Measurements from ENCODE around the gene PCBP4. TPM values are rescaled to one million over a fixed set of nuclear protein-coding genes. Genes with fewer than 3 reads are reported as not detected.
A peak's percentile ranks its signal among the peaks of the same experiment; 100 is the strongest.
"Not testable (repeated sequence)": the region's sequence is repeated elsewhere in the genome, so short reads cannot be mapped to it uniquely, and the experiment has no call there.

Gene PCBP4
- polyA plus RNA-seq, 3 donors from 2014 or later = 7.2 to 12.7 (median 9.3) TPM

DNA sequence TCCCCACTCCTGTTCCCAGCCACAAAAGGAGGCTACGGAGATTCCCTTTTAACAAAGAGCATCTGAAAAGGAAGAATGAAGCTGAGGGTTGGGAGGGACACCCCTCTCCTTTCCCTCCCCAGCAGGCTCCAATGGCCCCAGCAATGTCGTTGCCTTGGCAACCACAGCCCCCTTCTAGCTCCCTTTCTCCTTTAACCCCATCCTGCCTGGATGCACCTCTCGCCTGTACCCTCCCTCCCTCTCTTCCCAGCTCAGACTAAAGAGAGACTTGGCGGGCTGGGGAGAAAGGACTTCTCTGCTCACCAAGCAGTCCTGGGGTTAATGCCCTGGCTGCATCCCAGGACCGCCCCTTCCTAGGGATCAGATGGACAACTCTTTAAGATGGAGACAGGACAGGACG, 35.5 kb upstream of the PCBP4 start:
- H3K9me3 Mint-ChIP-seq = no peaks in the 10 kb centered on the region
- no peak overlapping the region for H3K27ac Mint-ChIP-seq
- H3K36me3 Mint-ChIP-seq = no peaks in the 10 kb centered on the region

DNA sequence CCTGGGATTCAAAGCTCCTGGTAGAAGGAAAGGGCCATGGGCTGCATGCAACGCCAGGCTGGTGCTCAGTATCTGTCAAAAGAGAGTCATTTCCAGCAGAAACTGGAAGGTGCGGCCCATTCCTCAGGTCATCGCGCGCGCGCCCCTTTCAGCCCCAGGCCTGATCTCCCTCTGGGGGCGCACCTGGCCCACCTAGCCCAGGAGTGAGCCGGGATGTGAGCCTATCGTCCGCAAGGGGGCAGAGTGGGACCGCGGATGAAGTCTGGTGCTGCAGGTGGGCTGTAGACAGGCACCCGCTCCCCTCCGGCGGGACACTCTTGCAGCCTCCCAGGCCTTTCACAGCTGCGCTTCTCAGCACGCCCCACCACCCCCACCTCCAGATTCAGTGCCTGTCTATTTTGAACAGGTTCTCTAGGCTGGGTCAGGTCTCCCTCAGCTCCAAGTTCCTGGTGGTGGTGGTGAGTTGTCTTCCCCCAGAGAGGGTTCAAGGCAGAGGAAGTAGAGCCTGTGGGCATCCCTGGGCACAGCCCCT, 34.3 kb upstream of the PCBP4 start:
- H3K36me3 Mint-ChIP-seq = no peaks in the 10 kb centered on the region
- no peak overlapping the region for H3K4me3 Mint-ChIP-seq
- no peak overlapping the region for H3K27ac Mint-ChIP-seq
- H3K4me1 Mint-ChIP-seq = peaks cover 0 to 11% of the 10 kb centered on the region in 2 donors
- peak; percentile 83 to 86 (median 83) for DNase-seq
- H3K9me3 Mint-ChIP-seq = no peaks in the 10 kb centered on the region
- H3K27me3 Mint-ChIP-seq (ENCODE audit: low read depth in 3 of 3) = peaks cover 1 to 5% (median 4%) of the 10 kb centered on the region in 3 donors

More for the DNA sequence above, 35.5 kb upstream of the PCBP4 start:
- no peak for DNase-seq
- peaks cover 1 to 5% (median 4%) of the 10 kb centered on the region in 3 donors for H3K27me3 Mint-ChIP-seq (ENCODE audit: low read depth in 3 of 3)
- H3K4me3 Mint-ChIP-seq = no peak overlapping the region
- peaks cover 0 to 5% of the 10 kb centered on the region in 2 donors for H3K4me1 Mint-ChIP-seq

- no peak overlapping the region for H3K4me3 Mint-ChIP-seq
Observed at GRCh38 chr3:51999846-52000245, 32.6 kb upstream of the PCBP4 start.

GRCh38 chr3:51998774-51999173, 31.5 kb upstream of the PCBP4 start:
- no peaks in the 10 kb centered on the region for H3K9me3 Mint-ChIP-seq
- H3K4me3 Mint-ChIP-seq = no peak overlapping the region
- H3K36me3 Mint-ChIP-seq = peaks cover 0 to 9% (median 0%) of the 10 kb centered on the region in 3 donors
- peaks cover 24 to 32% of the 10 kb centered on the region in 2 donors for H3K4me1 Mint-ChIP-seq
- H3K27ac Mint-ChIP-seq = no peak overlapping the region
- peaks cover 3 to 5% (median 4%) of the 10 kb centered on the region in 3 donors for H3K27me3 Mint-ChIP-seq (ENCODE audit: low read depth in 3 of 3)
- no peak for DNase-seq

More at GRCh38 chr3:51999846-52000245, 32.6 kb upstream of the PCBP4 start:
- H3K36me3 Mint-ChIP-seq = peaks cover 0 to 3% (median 0%) of the 10 kb centered on the region in 3 donors
- peaks cover 13 to 22% of the 10 kb centered on the region in 2 donors for H3K4me1 Mint-ChIP-seq
- no peak overlapping the region for H3K27ac Mint-ChIP-seq
- peaks cover 3 to 5% (median 5%) of the 10 kb centered on the region in 3 donors for H3K27me3 Mint-ChIP-seq (ENCODE audit: low read depth in 3 of 3)
- no peak for DNase-seq
- H3K9me3 Mint-ChIP-seq = no peaks in the 10 kb centered on the region

DNA sequence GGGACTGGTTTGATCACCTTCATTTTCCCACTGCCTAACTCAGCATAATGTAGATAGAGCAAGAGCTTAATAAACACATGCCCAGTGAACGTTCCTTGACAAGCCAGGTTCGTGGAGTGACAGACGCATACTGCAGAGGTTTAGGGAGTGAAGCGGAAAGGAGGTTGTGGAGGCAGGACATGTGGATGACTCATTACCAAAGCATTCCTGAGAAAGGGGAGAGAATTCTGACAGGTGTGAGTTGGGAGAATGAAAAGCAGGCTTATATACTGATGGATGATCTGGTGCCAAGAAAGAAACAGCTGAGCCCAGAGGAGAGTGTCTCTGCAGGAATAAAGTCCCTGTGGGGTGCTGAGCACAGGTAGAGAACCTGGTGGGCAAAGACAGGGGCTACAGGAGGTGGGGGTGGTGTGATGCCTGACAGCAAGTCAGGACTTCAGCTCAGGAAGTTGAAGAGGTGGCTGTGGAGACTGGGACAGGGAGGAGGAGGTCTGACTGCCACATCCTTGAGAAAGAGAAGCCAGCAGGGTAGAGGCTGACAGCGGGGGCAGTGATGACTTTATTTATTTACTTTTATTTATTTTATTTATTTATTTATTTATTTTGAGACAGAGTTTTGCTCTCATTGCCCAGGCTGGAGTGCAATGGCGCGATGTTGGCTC, 30.8 kb upstream of the PCBP4 start:
- Mint-ChIP-seq H3K4me1 (peaks cover 25 to 36% of the 10 kb centered on the region in 2 donors), H3K4me3 (no peak overlapping the region), H3K27me3 (ENCODE audit: low read depth in 3 of 3) (peaks cover 3 to 5% (median 4%) of the 10 kb centered on the region in 3 donors), H3K27ac (peak overlapping the region in 1 of 6 donors; percentile 28), H3K36me3 (peaks cover 0 to 14% (median 0%) of the 10 kb centered on the region in 3 donors), H3K9me3 (no peaks in the 10 kb centered on the region)
- no peak for DNase-seq

DNA sequence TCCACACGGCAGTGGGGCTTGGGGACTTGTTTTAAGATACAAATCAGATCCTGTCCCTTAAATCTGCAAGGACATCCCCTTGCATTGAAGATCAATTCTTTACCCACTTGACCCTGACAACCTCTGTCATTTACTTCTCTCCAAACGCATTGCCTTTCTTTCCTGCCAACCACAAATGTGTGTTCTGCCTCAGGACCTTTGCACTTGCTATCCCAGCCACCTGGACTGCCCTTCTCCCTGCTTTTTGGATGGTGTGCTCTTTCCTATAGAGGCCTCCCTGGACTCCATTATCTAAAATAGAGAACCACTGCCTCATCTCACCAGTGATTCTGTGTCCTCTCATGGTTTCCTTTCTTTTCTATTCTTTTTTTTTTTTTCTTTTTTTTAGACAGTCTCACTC, 29.9 kb upstream of the PCBP4 start:
- peaks cover 3 to 5% (median 4%) of the 10 kb centered on the region in 3 donors for H3K27me3 Mint-ChIP-seq (ENCODE audit: low read depth in 3 of 3)
- H3K36me3 Mint-ChIP-seq = peaks cover 0 to 17% (median 0%) of the 10 kb centered on the region in 3 donors
- H3K9me3 Mint-ChIP-seq = no peaks in the 10 kb centered on the region
- H3K4me3 Mint-ChIP-seq = peak overlapping the region; percentile 48 to 60 (median 56)
- no peak for DNase-seq
- H3K27ac Mint-ChIP-seq = peak overlapping the region in 4 of 6 donors; percentile 12 to 77 (median 64)
- H3K4me1 Mint-ChIP-seq = peaks cover 32 to 37% of the 10 kb centered on the region in 2 donors

DNA sequence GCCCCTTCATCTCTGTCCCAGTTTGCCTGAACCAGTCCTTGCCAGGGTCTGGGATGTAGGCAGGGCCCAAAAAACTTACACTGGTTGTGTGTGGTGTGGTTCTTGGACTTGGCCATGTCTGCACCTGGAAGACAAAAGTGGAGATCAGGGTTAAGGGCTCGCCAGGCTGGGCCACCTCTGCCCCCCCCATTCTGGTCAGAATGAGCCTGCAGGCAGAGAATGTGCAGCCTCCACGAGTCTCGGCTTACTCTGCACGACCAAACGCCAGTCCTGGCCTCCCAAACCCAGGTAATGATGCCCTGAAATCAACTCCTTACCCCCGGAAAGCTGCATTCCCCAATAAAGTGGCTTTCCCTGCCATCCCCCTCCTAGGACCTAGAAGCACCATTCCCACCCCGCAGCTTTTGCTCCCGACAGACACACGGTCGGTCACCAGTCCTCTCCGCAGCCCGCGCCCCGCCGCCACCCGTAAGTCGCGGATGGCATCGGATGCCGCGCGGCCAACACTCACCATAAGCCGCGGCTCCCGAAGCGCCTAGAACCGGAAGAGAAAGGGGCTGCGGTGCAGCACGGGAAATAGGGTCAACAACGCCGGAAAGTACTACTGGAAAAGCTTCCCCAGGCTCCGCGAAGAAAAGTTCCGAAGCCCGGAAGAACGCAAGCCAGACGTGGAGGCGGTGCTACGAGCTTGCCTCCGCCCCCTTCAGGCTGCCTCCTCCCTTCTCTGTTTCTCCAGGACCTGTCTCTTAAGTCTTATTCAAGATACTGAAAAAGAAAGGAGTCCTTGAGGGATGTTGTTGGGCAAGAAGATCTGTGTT, 28.3 kb upstream of the PCBP4 start, which contains the start of gene RPL29:
RPL29 (minus strand) TSS at position 550 of the 818 bp plus-strand sequence; CDS start at position 116, 434 bp downstream.
- peak within 1 kb of the TSS; percentile 96 to 100 (median 99) for H3K27ac Mint-ChIP-seq
- peaks cover 0 to 17% (median 0%) of the 10 kb centered on the region in 3 donors for H3K36me3 Mint-ChIP-seq
- H3K9me3 Mint-ChIP-seq = no peaks in the 10 kb centered on the region
- H3K27me3 Mint-ChIP-seq (ENCODE audit: low read depth in 3 of 3) = peaks cover 3 to 4% (median 4%) of the 10 kb centered on the region in 3 donors
- peak; percentile 87 to 92 (median 91) for DNase-seq
- H3K4me3 Mint-ChIP-seq = peak within 1 kb of the TSS; percentile 100
- H3K4me1 Mint-ChIP-seq = peaks cover 38 to 39% of the 10 kb centered on the region in 2 donors

DNA sequence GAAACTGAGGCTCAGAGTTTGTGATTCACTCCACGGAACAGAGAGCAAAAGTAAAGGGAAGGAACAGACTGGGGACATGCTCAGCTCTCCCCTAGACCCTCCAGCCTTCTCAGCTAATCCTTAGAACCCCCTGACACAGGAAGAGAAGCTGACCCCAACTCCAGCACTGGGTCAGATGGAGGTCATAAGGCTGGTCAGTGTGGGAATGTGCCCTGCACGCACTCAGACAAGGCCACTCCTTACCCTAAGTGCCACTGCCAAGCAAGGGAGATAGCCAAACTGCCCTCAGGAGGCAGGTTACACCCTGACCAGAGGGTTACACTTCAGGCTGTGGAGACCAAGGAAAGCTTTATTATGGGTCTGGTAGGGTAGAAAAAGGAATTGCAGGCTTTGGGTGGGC, 27.3 kb upstream of the PCBP4 start:
- no peak for DNase-seq
- no peaks in the 10 kb centered on the region for H3K9me3 Mint-ChIP-seq
- H3K36me3 Mint-ChIP-seq = peaks cover 0 to 17% (median 0%) of the 10 kb centered on the region in 3 donors
- H3K27me3 Mint-ChIP-seq (ENCODE audit: low read depth in 3 of 3) = peaks cover 3 to 4% (median 4%) of the 10 kb centered on the region in 3 donors
- H3K4me3 Mint-ChIP-seq = peak overlapping the region; percentile 100
- peak overlapping the region; percentile 96 to 100 (median 99) for H3K27ac Mint-ChIP-seq
- peaks cover 36 to 39% of the 10 kb centered on the region in 2 donors for H3K4me1 Mint-ChIP-seq

- Mint-ChIP-seq H3K36me3 (peaks cover 0 to 17% (median 0%) of the 10 kb centered on the region in 3 donors), H3K27ac (peak overlapping the region in 4 of 6 donors; percentile 30 to 100 (median 98)), H3K4me3 (peak overlapping the region in 4 of 5 donors; percentile 33 to 100 (median 100)), H3K4me1 (peaks cover 38 to 39% of the 10 kb centered on the region in 2 donors)
- not testable (repeated sequence) for H3K27me3 Mint-ChIP-seq (ENCODE audit: low read depth in 3 of 3); DNase-seq; H3K9me3 Mint-ChIP-seq
Observed at GRCh38 chr3:51993657-51994056, 26.4 kb upstream of the PCBP4 start.

GRCh38 chr3:51992017-51992682, 24.9 kb upstream of the PCBP4 start:
- H3K4me3 Mint-ChIP-seq = no peak overlapping the region
- H3K9me3 Mint-ChIP-seq = no peaks in the 10 kb centered on the region
- H3K4me1 Mint-ChIP-seq = peaks cover 37 to 39% of the 10 kb centered on the region in 2 donors
- peak overlapping the region in 1 of 6 donors; percentile 36 for H3K27ac Mint-ChIP-seq
- no peak for DNase-seq
- H3K27me3 Mint-ChIP-seq (ENCODE audit: low read depth in 3 of 3) = peaks cover 0 to 2% (median 2%) of the 10 kb centered on the region in 3 donors
- peaks cover 0 to 17% (median 0%) of the 10 kb centered on the region in 3 donors for H3K36me3 Mint-ChIP-seq

DNA sequence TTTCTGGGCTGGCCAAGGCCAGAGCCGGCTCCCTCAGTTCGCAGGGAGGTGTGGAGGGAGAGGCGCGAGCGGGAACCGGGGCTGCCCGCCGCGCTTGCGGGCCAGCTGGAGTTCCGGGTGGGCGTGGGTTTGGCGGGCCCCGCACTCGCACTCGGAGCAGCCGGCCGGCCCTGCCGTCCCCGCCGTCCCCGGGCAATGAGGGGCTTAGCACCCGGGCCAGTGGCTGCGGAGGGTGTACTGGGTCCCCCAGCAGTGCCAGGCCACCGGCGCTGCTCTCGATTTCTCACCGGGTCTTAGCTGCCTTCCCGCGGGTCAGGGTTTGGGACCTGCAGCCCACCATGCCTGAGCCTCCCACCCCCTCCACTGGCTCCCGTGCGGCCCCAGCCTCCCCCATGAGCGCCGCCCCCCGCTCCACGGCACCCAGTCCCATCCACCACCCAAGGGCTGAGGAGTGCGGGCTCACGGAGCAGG, 23.3 kb upstream of the PCBP4 start:
- not testable (repeated sequence) for H3K9me3 Mint-ChIP-seq; DNase-seq; H3K27ac Mint-ChIP-seq; H3K27me3 Mint-ChIP-seq (ENCODE audit: low read depth in 3 of 3); H3K4me3 Mint-ChIP-seq
- H3K4me1 Mint-ChIP-seq = peaks cover 28 to 33% of the 10 kb centered on the region in 2 donors
- H3K36me3 Mint-ChIP-seq = peaks cover 0 to 15% (median 0%) of the 10 kb centered on the region in 3 donors

DNA sequence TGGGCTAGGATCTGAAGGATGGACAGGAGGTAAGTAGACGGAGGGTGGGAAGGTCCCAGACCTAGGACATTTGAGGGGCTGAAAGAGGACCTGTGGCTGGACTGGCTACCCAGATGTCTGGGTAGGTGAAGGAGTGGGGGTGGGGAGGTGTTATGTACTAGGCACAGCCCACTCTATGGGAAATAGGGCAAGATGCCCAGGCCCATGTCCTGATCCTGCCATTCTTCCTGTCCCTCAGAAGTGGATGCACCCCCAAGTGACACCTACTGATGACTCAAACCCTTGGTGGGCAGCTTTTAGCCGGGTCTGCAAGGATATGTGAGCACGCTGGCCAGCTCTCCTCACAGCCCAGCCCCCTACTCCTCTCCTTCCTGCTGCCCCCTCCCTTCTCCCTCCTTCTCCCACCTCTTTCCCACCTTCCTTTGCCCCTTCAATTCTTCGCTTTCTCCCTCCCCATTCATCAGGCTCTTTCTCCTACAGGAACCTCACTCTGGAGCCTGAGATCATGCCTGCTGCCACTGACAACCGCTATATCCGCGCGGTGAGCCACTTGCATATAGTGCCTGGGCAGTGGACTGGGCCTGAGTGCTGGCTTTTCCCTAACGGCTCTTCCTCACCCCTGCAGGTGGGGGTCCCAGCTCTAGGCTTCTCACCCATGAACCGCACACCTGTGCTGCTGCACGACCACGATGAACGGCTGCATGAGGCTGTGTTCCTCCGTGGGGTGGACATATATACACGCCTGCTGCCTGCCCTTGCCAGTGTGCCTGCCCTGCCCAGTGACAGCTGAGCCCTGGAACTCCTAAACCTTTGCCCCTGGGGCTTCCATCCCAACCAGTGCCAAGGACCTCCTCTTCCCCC, 21.3 kb upstream of the PCBP4 start:
- Mint-ChIP-seq H3K4me1 (peaks cover 16 to 19% of the 10 kb centered on the region in 2 donors), H3K27me3 (ENCODE audit: low read depth in 3 of 3) (no peaks in the 10 kb centered on the region), H3K36me3 (peaks cover 0 to 5% (median 0%) of the 10 kb centered on the region in 3 donors), H3K9me3 (no peaks in the 10 kb centered on the region), H3K27ac (peak overlapping the region in 2 of 6 donors; percentile 12 to 58), H3K4me3 (no peak overlapping the region)
- DNase-seq = no peak

All from immature natural killer cell (primary cell).